PC-9 (cell line): Measurements from ENCODE around the gene JAG2. TPM values are rescaled to one million over a fixed set of nuclear protein-coding genes. Genes with fewer than 3 reads are reported as not detected.

Experiments used
- BruUV-seq: library from RNA; stranded (reverse); fragments of 400-500 nt; replicated peaks from 2 replicates; lab custom pipeline; 2021; lab: Mats Ljungman, UMichigan
- CTCF ChIA-PET: fragments of 300-600 bp; sonication (Branson Sonifier 250); formaldehyde crosslinking; loops from one replicate; lab custom pipeline; 2022; ENCODE audit warnings: antibody characterized with exemption; lab: Charles Lee
- POLR2A ChIA-PET: fragments of 300-600 bp; sonication (Branson Sonifier 250); formaldehyde crosslinking; loops from one replicate; lab custom pipeline; 2022; ENCODE audit warnings: antibody characterized with exemption; ENCODE audit not compliant: unreplicated experiment; lab: Charles Lee
- DNase-seq, 2 experiments: peaks; one replicate each; pipeline versions ENCODE4 v3.0.0 to v3.0.0-alpha.2; 2015 to 2022; ENCODE audit warnings: mixed read lengths in 1 of 2
- H2AFZ ChIP-seq: fragments of 200-600 bp; sonication (generic); 2 replicates; pipeline ENCODE4 v1.8.1; 2017; ENCODE audit warnings: antibody characterized with exemption
- H3F3A ChIP-seq: fragments of 200-600 bp; sonication (generic); 2 replicates; pipeline ENCODE4 v1.8.1; 2017; ENCODE audit warnings: antibody characterized with exemption, mild to moderate bottlenecking, low read depth; ENCODE audit not compliant: insufficient read depth
- H3K27ac ChIP-seq: fragments of 200-600 bp; sonication (generic); 2 replicates; pipeline ENCODE4 v1.6.1; 2016; ENCODE audit warnings: mixed run types
- H3K27me3 ChIP-seq: fragments of 200-600 bp; sonication (generic); 2 replicates; pipeline ENCODE4 v1.6.1; 2016; ENCODE audit warnings: low read depth, mixed run types; ENCODE audit not compliant: insufficient read depth
- H3K36me3 ChIP-seq: fragments of 200-600 bp; sonication (generic); 2 replicates; pipeline ENCODE4 v1.6.1; 2016; ENCODE audit warnings: low read depth, mixed run types
- H3K4me1 ChIP-seq: fragments of 200-600 bp; sonication (generic); replicated peaks from 2 replicates; pipeline ENCODE4 v1.6.1; 2016; ENCODE audit warnings: mixed run types; ENCODE audit not compliant: insufficient read depth
- H3K4me2 ChIP-seq: fragments of 200-600 bp; sonication (generic); 2 replicates; pipeline ENCODE4 v1.6.1; 2017; ENCODE audit warnings: mixed run types
- H3K4me3 ChIP-seq: fragments of 200-600 bp; sonication (generic); 2 replicates; pipeline ENCODE4 v1.6.1; 2016; ENCODE audit warnings: mixed run types
- H3K79me2 ChIP-seq: fragments of 200-600 bp; sonication (generic); 2 replicates; pipeline ENCODE4 v1.6.1; 2017; ENCODE audit warnings: low read depth, mixed run types
- H3K9me2 ChIP-seq: fragments of 200-600 bp; sonication (generic); 2 replicates; pipeline ENCODE4 v1.8.1; 2017; ENCODE audit warnings: mild to moderate bottlenecking; ENCODE audit not compliant: insufficient read depth
- H3K9me3 ChIP-seq: fragments of 200-600 bp; sonication (generic); 2 replicates; pipeline ENCODE4 v1.8.1; 2016; ENCODE audit warnings: low read depth; ENCODE audit not compliant: insufficient read depth
- H4K20me1 ChIP-seq: fragments of 200-600 bp; sonication (generic); 2 replicates; pipeline ENCODE4 v1.8.1; 2017; ENCODE audit not compliant: insufficient read depth
- CTCF ChIP-seq: fragments of 200-600 bp; sonication (generic); conservative IDR thresholded peaks from 2 replicates; pipeline ENCODE4 v1.6.1; 2017; ENCODE audit warnings: mixed run types, antibody characterized with exemption, mild to moderate bottlenecking, moderate library complexity
- EZH2 ChIP-seq: fragments of 200-600 bp; sonication (generic); IDR thresholded peaks from 2 replicates; pipeline ENCODE4 v1.8.0; 2017; ENCODE audit warnings: antibody characterized with exemption, low read depth
- intact Hi-C: fragments of 100-400 bp; cut with micrococcal nuclease; formaldehyde crosslinking; loops from one replicate; pipeline ENCODE4 v1.10.0; 2022; ENCODE audit not compliant: unreplicated experiment
- total RNA-seq: library from RNA; stranded (reverse); gene quantifications from 2 replicates; pipeline ENCODE4 v1.2.3, GENCODE V29; 2021

Gene JAG2
- total RNA-seq, 1 experiment from 2014 or later, result 17.8 TPM

- no peak for DNase-seq
- TF ChIP-seq EZH2 (no peak), CTCF (no peak)
- H4K20me1 ChIP-seq, result no peaks in the 10 kb centered on the region; the same call in 1 of the 2 replicates
- no peaks in the 10 kb centered on the region for H3K36me3 ChIP-seq
- H3K27ac ChIP-seq, result no peak overlapping the region
- no peaks in the 10 kb centered on the region for H3F3A ChIP-seq
- H3K27me3 ChIP-seq, result peaks cover 19% of the 10 kb centered on the region; the same call in 1 of the 2 replicates
- H2AFZ ChIP-seq, result no peak overlapping the region
- POLR2A ChIA-PET, result no interaction called here
- H3K79me2 ChIP-seq, result no peaks in the 10 kb centered on the region
- CTCF ChIA-PET, result no interaction called here
- BruUV-seq, result no TSS peak
- peaks cover 28% of the 10 kb centered on the region for H3K4me1 ChIP-seq
- H3K9me2 ChIP-seq, result no peaks in the 10 kb centered on the region
- H3K4me2 ChIP-seq, result no peak overlapping the region
- no peak overlapping the region for H3K4me3 ChIP-seq
- intact Hi-C loops, result loop anchor here (5.0 kb wide), 2 partner anchors 152 to 228 kb away; no protein-coding TSS in a partner anchor
- H3K9me3 ChIP-seq, result no peaks in the 10 kb centered on the region
These were observed 31.5 kb upstream of the JAG2 start for GRCh38 chr14:105200074-105200473.

- H3K79me2 ChIP-seq, result no peaks in the 10 kb centered on the region
- H2AFZ ChIP-seq, result no peak overlapping the region
- peaks cover 19% of the 10 kb centered on the region; the same call in 1 of the 2 replicates for H3K27me3 ChIP-seq
- no peak overlapping the region for H3K27ac ChIP-seq
- intact Hi-C loops, result no loop called here
- BruUV-seq, result no TSS peak
- POLR2A ChIA-PET, result no interaction called here
- H3K9me2 ChIP-seq, result no peaks in the 10 kb centered on the region
- H3K4me1 ChIP-seq, result peaks cover 18% of the 10 kb centered on the region
- no peaks in the 10 kb centered on the region for H4K20me1 ChIP-seq
- H3K4me3 ChIP-seq, result no peak overlapping the region
- H3K36me3 ChIP-seq, result no peaks in the 10 kb centered on the region
- no peaks in the 10 kb centered on the region for H3F3A ChIP-seq
- H3K4me2 ChIP-seq, result peak overlapping the region; percentile 61
- H3K9me3 ChIP-seq, result no peaks in the 10 kb centered on the region
- peak in 1 of 2 experiments; percentile 43 for DNase-seq
- CTCF ChIA-PET, result no interaction called here
- TF ChIP-seq EZH2, result no peak
- TF ChIP-seq CTCF, result no peak
These were observed 30.5 kb upstream of the JAG2 start for GRCh38 chr14:105199093-105199492.

GRCh38 chr14:105198588-105198987, 30.0 kb upstream of the JAG2 start:
- H3F3A ChIP-seq, result no peaks in the 10 kb centered on the region
- no peaks in the 10 kb centered on the region for H3K9me2 ChIP-seq
- no peaks in the 10 kb centered on the region for H3K9me3 ChIP-seq
- H3K36me3 ChIP-seq, result no peaks in the 10 kb centered on the region
- no peak overlapping the region for H3K4me3 ChIP-seq
- H4K20me1 ChIP-seq, result no peaks in the 10 kb centered on the region
- TF ChIP-seq CTCF, result no peak
- no peak for TF ChIP-seq EZH2
- H3K79me2 ChIP-seq, result no peaks in the 10 kb centered on the region
- intact Hi-C loops, result no loop called here
- CTCF ChIA-PET, result no interaction called here
- H3K4me1 ChIP-seq, result peaks cover 14% of the 10 kb centered on the region
- POLR2A ChIA-PET, result no interaction called here
- peak overlapping the region; percentile 61 for H3K4me2 ChIP-seq
- H3K27ac ChIP-seq, result no peak overlapping the region
- H2AFZ ChIP-seq, result no peak overlapping the region
- H3K27me3 ChIP-seq, result peaks cover 19% of the 10 kb centered on the region; the same call in 1 of the 2 replicates
- no TSS peak for BruUV-seq
- DNase-seq, result no peak
